Measurements from ENCODE around the gene ARHGEF35.
"Not testable (repeated sequence)": the region's sequence is repeated elsewhere in the genome, so short reads cannot be mapped to it uniquely, and the experiment has no call there.

The ARHGEF35 gene
- long read RNA-seq: 0 reads

- not testable (repeated sequence) for H3K4me3 ChIP-seq (replicated peaks; ENCODE audit: insufficient read depth, low read length); DNase-seq (ENCODE audit: low read depth in 1 of 2, low spot score in 1 of 2); H3K27ac ChIP-seq (replicated peaks); H3K27me3 ChIP-seq (ENCODE audit: insufficient read depth, poor library complexity, severe bottlenecking)
These were observed at the start of gene ARHGEF35 for GRCh38 chr7:144195212-144195872. ARHGEF35 (minus strand) TSS chr7:144195833; CDS start chr7:144188383, 7,450 bp downstream.

- not testable (repeated sequence) for H3K27me3 ChIP-seq (ENCODE audit: insufficient read depth, poor library complexity, severe bottlenecking); H3K27ac ChIP-seq (replicated peaks); DNase-seq (ENCODE audit: low read depth in 1 of 2, low spot score in 1 of 2); H3K4me3 ChIP-seq (replicated peaks; ENCODE audit: insufficient read depth, low read length)
These were observed 49.7 kb upstream of the ARHGEF35 start for GRCh38 chr7:144245372-144245771.

- H3K27me3 ChIP-seq (ENCODE audit: insufficient read depth, poor library complexity, severe bottlenecking); H3K4me3 ChIP-seq (replicated peaks; ENCODE audit: insufficient read depth, low read length); DNase-seq (ENCODE audit: low read depth in 1 of 2, low spot score in 1 of 2); H3K27ac ChIP-seq (replicated peaks): not testable (repeated sequence)
These were observed 43.7 kb upstream of the ARHGEF35 start, which contains the start of gene OR2A42 for GRCh38 chr7:144239365-144239764. OR2A42 (minus strand) TSS chr7:144239605; CDS start chr7:144232843, 6,762 bp downstream.

GRCh38 chr7:144238530-144239082 lies 43.0 kb upstream of the ARHGEF35 start:
- not testable (repeated sequence) for H3K4me3 ChIP-seq (replicated peaks; ENCODE audit: insufficient read depth, low read length); H3K27me3 ChIP-seq (ENCODE audit: insufficient read depth, poor library complexity, severe bottlenecking); DNase-seq (ENCODE audit: low read depth in 1 of 2, low spot score in 1 of 2); H3K27ac ChIP-seq (replicated peaks)

- not testable (repeated sequence) for H3K27me3 ChIP-seq (ENCODE audit: insufficient read depth, poor library complexity, severe bottlenecking); DNase-seq (ENCODE audit: low read depth in 1 of 2, low spot score in 1 of 2); H3K27ac ChIP-seq (replicated peaks); H3K4me3 ChIP-seq (replicated peaks; ENCODE audit: insufficient read depth, low read length)
These were observed 37.4 kb upstream of the ARHGEF35 start for GRCh38 chr7:144233039-144233438.

GRCh38 chr7:144231027-144231426 lies 35.4 kb upstream of the ARHGEF35 start:
- not testable (repeated sequence) for H3K4me3 ChIP-seq (replicated peaks; ENCODE audit: insufficient read depth, low read length); DNase-seq (ENCODE audit: low read depth in 1 of 2, low spot score in 1 of 2); H3K27me3 ChIP-seq (ENCODE audit: insufficient read depth, poor library complexity, severe bottlenecking); H3K27ac ChIP-seq (replicated peaks)

- DNase-seq (ENCODE audit: low read depth in 1 of 2, low spot score in 1 of 2); H3K27ac ChIP-seq (replicated peaks); H3K27me3 ChIP-seq (ENCODE audit: insufficient read depth, poor library complexity, severe bottlenecking); H3K4me3 ChIP-seq (replicated peaks; ENCODE audit: insufficient read depth, low read length): not testable (repeated sequence)
These were observed 33.2 kb upstream of the ARHGEF35 start for GRCh38 chr7:144228810-144229209.

- H3K27ac ChIP-seq (replicated peaks); H3K27me3 ChIP-seq (ENCODE audit: insufficient read depth, poor library complexity, severe bottlenecking): not testable (repeated sequence)
These were observed 31.2 kb upstream of the ARHGEF35 start for GRCh38 chr7:144226866-144227265.

GRCh38 chr7:144223675-144224074 lies 28.0 kb upstream of the ARHGEF35 start:
- not testable (repeated sequence) for H3K27ac ChIP-seq (replicated peaks); DNase-seq (ENCODE audit: low read depth in 1 of 2, low spot score in 1 of 2); H3K27me3 ChIP-seq (ENCODE audit: insufficient read depth, poor library complexity, severe bottlenecking); H3K4me3 ChIP-seq (replicated peaks; ENCODE audit: insufficient read depth, low read length)

More at GRCh38 chr7:144226866-144227265, 31.2 kb upstream of the ARHGEF35 start:
- H3K4me3 ChIP-seq (replicated peaks; ENCODE audit: insufficient read depth, low read length); DNase-seq (ENCODE audit: low read depth in 1 of 2, low spot score in 1 of 2): not testable (repeated sequence)

- H3K27ac ChIP-seq (replicated peaks); H3K27me3 ChIP-seq (ENCODE audit: insufficient read depth, poor library complexity, severe bottlenecking); DNase-seq (ENCODE audit: low read depth in 1 of 2, low spot score in 1 of 2); H3K4me3 ChIP-seq (replicated peaks; ENCODE audit: insufficient read depth, low read length): not testable (repeated sequence)
These were observed 24.9 kb upstream of the ARHGEF35 start for GRCh38 chr7:144220531-144220930.

GRCh38 chr7:144219149-144219548 lies 23.5 kb upstream of the ARHGEF35 start:
- not testable (repeated sequence) for H3K4me3 ChIP-seq (replicated peaks; ENCODE audit: insufficient read depth, low read length); H3K27me3 ChIP-seq (ENCODE audit: insufficient read depth, poor library complexity, severe bottlenecking); H3K27ac ChIP-seq (replicated peaks); DNase-seq (ENCODE audit: low read depth in 1 of 2, low spot score in 1 of 2)

- H3K27ac ChIP-seq (replicated peaks); DNase-seq (ENCODE audit: low read depth in 1 of 2, low spot score in 1 of 2); H3K4me3 ChIP-seq (replicated peaks; ENCODE audit: insufficient read depth, low read length); H3K27me3 ChIP-seq (ENCODE audit: insufficient read depth, poor library complexity, severe bottlenecking): not testable (repeated sequence)
These were observed 22.9 kb upstream of the ARHGEF35 start for GRCh38 chr7:144218581-144218980.

GRCh38 chr7:144217200-144217599 lies 21.6 kb upstream of the ARHGEF35 start:
- not testable (repeated sequence) for H3K4me3 ChIP-seq (replicated peaks; ENCODE audit: insufficient read depth, low read length); DNase-seq (ENCODE audit: low read depth in 1 of 2, low spot score in 1 of 2); H3K27ac ChIP-seq (replicated peaks); H3K27me3 ChIP-seq (ENCODE audit: insufficient read depth, poor library complexity, severe bottlenecking)

- not testable (repeated sequence) for H3K27me3 ChIP-seq (ENCODE audit: insufficient read depth, poor library complexity, severe bottlenecking); H3K27ac ChIP-seq (replicated peaks); H3K4me3 ChIP-seq (replicated peaks; ENCODE audit: insufficient read depth, low read length); DNase-seq (ENCODE audit: low read depth in 1 of 2, low spot score in 1 of 2)
These were observed 9.7 kb upstream of the ARHGEF35 start for GRCh38 chr7:144205306-144205705.

GRCh38 chr7:144203086-144203485 lies 7.5 kb upstream of the ARHGEF35 start:
- not testable (repeated sequence) for H3K27me3 ChIP-seq (ENCODE audit: insufficient read depth, poor library complexity, severe bottlenecking); DNase-seq (ENCODE audit: low read depth in 1 of 2, low spot score in 1 of 2); H3K27ac ChIP-seq (replicated peaks); H3K4me3 ChIP-seq (replicated peaks; ENCODE audit: insufficient read depth, low read length)
